Stimulated activated CD4-positive, alpha-beta T cell treated with anti-CD3 and anti-CD28 coated beads, Interleukin-1b, Interleukin-23, amount 100 ng/mL, for 1 hour (primary cell): ENCODE measurements around the gene SLC35A4.

Source experiments
- DNase-seq, 2 donors: peaks; one replicate each; pipeline ENCODE4 v3.0.0-alpha.2; 2020; ENCODE audit warnings: low read depth in 2 of 2

The SLC35A4 gene

GRCh38 chr5:140564196-140565023 is at the start of gene SLC35A4, which contains the start of gene APBB3:
Gene SLC35A4 (plus strand): TSS chr5:140564828. CDS start chr5:140567170, 2,342 bp downstream.
Gene APBB3 (minus strand): TSS chr5:140564598. CDS start chr5:140564245, 353 bp downstream.
- peak; percentile 86 to 91 for DNase-seq

GRCh38 chr5:140524003-140524402 is 40.6 kb upstream of the SLC35A4 start:
- no peak for DNase-seq

- no peak for DNase-seq
These were observed 24.4 kb upstream of the SLC35A4 start for GRCh38 chr5:140540227-140540626.

- no peak for DNase-seq
These were observed 21.7 kb upstream of the SLC35A4 start for GRCh38 chr5:140542972-140543371.

- DNase-seq = no peak
These were observed 19.6 kb upstream of the SLC35A4 start for GRCh38 chr5:140544986-140545385.

GRCh38 chr5:140545606-140546005 is 19.0 kb upstream of the SLC35A4 start:
- no peak for DNase-seq

- DNase-seq = no peak
These were observed 17.6 kb upstream of the SLC35A4 start for GRCh38 chr5:140546851-140547507.

GRCh38 chr5:140547508-140548299 is 16.9 kb upstream of the SLC35A4 start, which contains the start of gene EIF4EBP3:
Gene EIF4EBP3 (plus strand): TSS chr5:140547662. CDS start chr5:140547738, 76 bp downstream.
- peak; percentile 49 to 64 for DNase-seq

GRCh38 chr5:140548300-140548688 is 16.3 kb upstream of the SLC35A4 start:
- DNase-seq = no peak

GRCh38 chr5:140548791-140549190 is 15.8 kb upstream of the SLC35A4 start:
- DNase-seq = no peak

- DNase-seq = no peak
These were observed 15.1 kb upstream of the SLC35A4 start for GRCh38 chr5:140549237-140550144.

- no peak for DNase-seq
These were observed 14.2 kb upstream of the SLC35A4 start for GRCh38 chr5:140550147-140551079.

- DNase-seq = no peak
These were observed 12.8 kb upstream of the SLC35A4 start for GRCh38 chr5:140551872-140552271.

- DNase-seq = no peak
These were observed 11.0 kb upstream of the SLC35A4 start for GRCh38 chr5:140553657-140554056.

- DNase-seq = no peak
These were observed 10.2 kb upstream of the SLC35A4 start for GRCh38 chr5:140554454-140554853.

- DNase-seq = no peak
These were observed 8.8 kb upstream of the SLC35A4 start for GRCh38 chr5:140555747-140556312.

- DNase-seq = no peak
These were observed 8.2 kb upstream of the SLC35A4 start for GRCh38 chr5:140556438-140556837.

GRCh38 chr5:140557136-140557805 is 7.4 kb upstream of the SLC35A4 start, which contains the start of gene SRA1:
Gene SRA1 (minus strand): TSS chr5:140557473. CDS start chr5:140557452, 21 bp downstream.
- peak; percentile 42 to 66 for DNase-seq

GRCh38 chr5:140557965-140558364 is 6.7 kb upstream of the SLC35A4 start:
- DNase-seq = no peak
